Loucy (cell line): ENCODE data around the gene CDHR2.

ENCODE experiments used
- EZH2phosphoT487 ChIP-seq: fragments of 200-600 bp; IDR thresholded peaks from 2 replicates; pipeline ENCODE4 v1.6.1; 2018; ENCODE audit warnings: antibody characterized with exemption, mild to moderate bottlenecking, moderate library complexity, borderline replicate concordance
- TF ChIP-seq, protein P1 (sequence below): fragments of 200-600 bp; sonication (generic); conservative IDR thresholded peaks from 2 replicates; pipeline ENCODE4 v1.5.1; 2014; ENCODE audit warnings: mild to moderate bottlenecking, antibody characterized with exemption, low read length

DNA sequence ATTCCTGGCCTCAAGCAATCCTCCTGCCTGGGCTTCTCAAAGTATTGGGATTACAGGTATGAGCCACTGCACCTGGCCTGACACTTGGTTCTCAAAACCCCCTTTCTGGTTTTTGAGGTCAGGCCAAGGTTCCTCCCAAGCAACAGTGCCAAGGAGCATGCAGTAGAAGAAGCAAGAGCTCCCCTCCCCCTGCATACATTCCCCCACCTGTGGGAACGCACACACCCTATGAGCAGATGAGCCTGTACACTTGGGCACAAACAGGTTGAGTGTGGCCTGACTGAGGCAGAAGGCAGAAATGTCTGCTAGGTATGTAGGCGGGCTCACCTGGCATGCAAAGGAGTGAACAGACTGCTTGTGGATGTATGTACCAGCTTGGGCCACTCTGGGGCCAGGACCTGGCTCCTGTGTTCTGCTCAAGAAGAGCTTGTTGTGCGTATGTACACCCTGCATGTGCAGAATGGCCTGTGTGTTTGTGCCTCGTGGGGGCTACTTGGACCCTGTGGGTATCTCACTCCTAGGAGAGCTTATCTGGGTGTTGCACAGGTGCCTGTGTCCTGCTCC lies 59.1 kb downstream of the CDHR2 start:
- TF ChIP-seq, protein P1, sequence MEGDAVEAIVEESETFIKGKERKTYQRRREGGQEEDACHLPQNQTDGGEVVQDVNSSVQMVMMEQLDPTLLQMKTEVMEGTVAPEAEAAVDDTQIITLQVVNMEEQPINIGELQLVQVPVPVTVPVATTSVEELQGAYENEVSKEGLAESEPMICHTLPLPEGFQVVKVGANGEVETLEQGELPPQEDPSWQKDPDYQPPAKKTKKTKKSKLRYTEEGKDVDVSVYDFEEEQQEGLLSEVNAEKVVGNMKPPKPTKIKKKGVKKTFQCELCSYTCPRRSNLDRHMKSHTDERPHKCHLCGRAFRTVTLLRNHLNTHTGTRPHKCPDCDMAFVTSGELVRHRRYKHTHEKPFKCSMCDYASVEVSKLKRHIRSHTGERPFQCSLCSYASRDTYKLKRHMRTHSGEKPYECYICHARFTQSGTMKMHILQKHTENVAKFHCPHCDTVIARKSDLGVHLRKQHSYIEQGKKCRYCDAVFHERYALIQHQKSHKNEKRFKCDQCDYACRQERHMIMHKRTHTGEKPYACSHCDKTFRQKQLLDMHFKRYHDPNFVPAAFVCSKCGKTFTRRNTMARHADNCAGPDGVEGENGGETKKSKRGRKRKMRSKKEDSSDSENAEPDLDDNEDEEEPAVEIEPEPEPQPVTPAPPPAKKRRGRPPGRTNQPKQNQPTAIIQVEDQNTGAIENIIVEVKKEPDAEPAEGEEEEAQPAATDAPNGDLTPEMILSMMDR = no peak
- TF ChIP-seq EZH2phosphoT487 = no peak
